ENCODE data around the gene MLF1. TPM values are rescaled to one million over a fixed set of nuclear protein-coding genes. Genes with fewer than 3 reads are reported as not detected.

MLF1 gene
- total and polyA plus RNA-seq, 8 donors: 12.0 to 87.0 (median 61.2) TPM

- no peak for TF ChIP-seq CTCF (IDR thresholded peaks at IDR 0.05)
- ATAC-seq (no peak), DNase-seq (no peak)
- intact Hi-C loops (cut with DNase I): no loop called here
- no peak overlapping the region for H3K4me3 ChIP-seq
- no peaks in the 10 kb centered on the region for H3K9me3 ChIP-seq
- no peaks in the 10 kb centered on the region for H3K4me1 ChIP-seq
- H3K27ac ChIP-seq: no peak overlapping the region
- H3K27me3 ChIP-seq: no peaks in the 10 kb centered on the region
- H3K36me3 ChIP-seq: no peaks in the 10 kb centered on the region
These were observed 7.9 kb upstream of the MLF1 start for GRCh38 chr3:158563076-158563475.

- Histone ChIP-seq H3K9me3 (no peaks in the 10 kb centered on the region), H3K27ac (no peak overlapping the region), H3K4me1 (no peaks in the 10 kb centered on the region), H3K36me3 (no peaks in the 10 kb centered on the region), H3K4me3 (no peak overlapping the region), H3K27me3 (peaks cover 0 to 4% of the 10 kb centered on the region in 2 donors)
- no peak for TF ChIP-seq CTCF (IDR thresholded peaks at IDR 0.05)
- DNase-seq (no peak), ATAC-seq (no peak)
- intact Hi-C loops (cut with DNase I): no loop called here
These were observed 5.9 kb upstream of the MLF1 start for GRCh38 chr3:158565076-158565475.

GRCh38 chr3:158568784-158569183 lies 2.2 kb upstream of the MLF1 start:
- no peak for ATAC-seq
- H3K36me3 ChIP-seq: no peaks in the 10 kb centered on the region
- no peak for DNase-seq
- TF ChIP-seq CTCF (IDR thresholded peaks at IDR 0.05): no peak
- H3K27ac ChIP-seq: no peak overlapping the region
- H3K4me1 ChIP-seq: no peaks in the 10 kb centered on the region
- peaks cover 0 to 19% of the 10 kb centered on the region in 2 donors for H3K27me3 ChIP-seq
- H3K4me3 ChIP-seq: no peak overlapping the region
- no peaks in the 10 kb centered on the region for H3K9me3 ChIP-seq
- intact Hi-C loops (cut with DNase I): no loop called here

GRCh38 chr3:158569794-158570193 lies 1.2 kb upstream of the MLF1 start:
- intact Hi-C loops (cut with DNase I): no loop called here
- Histone ChIP-seq H3K27me3 (peaks cover 0 to 19% of the 10 kb centered on the region in 2 donors), H3K4me1 (no peaks in the 10 kb centered on the region), H3K9me3 (no peaks in the 10 kb centered on the region), H3K27ac (no peak overlapping the region), H3K36me3 (no peaks in the 10 kb centered on the region), H3K4me3 (no peak overlapping the region)
- TF ChIP-seq CTCF (IDR thresholded peaks at IDR 0.05): no peak
- no peak for ATAC-seq
- DNase-seq: no peak

GRCh38 chr3:158571969-158572765 lies 1.2 kb downstream of the MLF1 start:
- intact Hi-C loops (cut with DNase I): no loop called here
- Histone ChIP-seq H3K27ac (no peak overlapping the region), H3K4me3 (no peak overlapping the region), H3K27me3 (peaks cover 0 to 19% of the 10 kb centered on the region in 2 donors), H3K4me1 (no peaks in the 10 kb centered on the region), H3K9me3 (no peaks in the 10 kb centered on the region), H3K36me3 (no peaks in the 10 kb centered on the region)
- no peak for TF ChIP-seq CTCF (IDR thresholded peaks at IDR 0.05)
- no peak for DNase-seq
- ATAC-seq: no peak

Measured in left lung (tissue), 10 donors.